ENCODE results near the gene CNTLN.
"Not testable (repeated sequence)": the region's sequence is repeated elsewhere in the genome, so short reads cannot be mapped to it uniquely, and the experiment has no call there.

Gene CNTLN

GRCh38 chr9:17171309-17172094, 36.7 kb downstream of the CNTLN start:
- DNase-seq (ENCODE audit: low read depth): no peak

- not testable (repeated sequence) for DNase-seq (ENCODE audit: low read depth)
These were observed 42.7 kb downstream of the CNTLN start for GRCh38 chr9:17177496-17177895.

- no peak for DNase-seq (ENCODE audit: low read depth)
These were observed 50.7 kb downstream of the CNTLN start for GRCh38 chr9:17185481-17186029.

GRCh38 chr9:17191082-17191481, 56.2 kb downstream of the CNTLN start:
- DNase-seq (ENCODE audit: low read depth): no peak

GRCh38 chr9:17204611-17205152, 69.8 kb downstream of the CNTLN start:
- DNase-seq (ENCODE audit: low read depth): no peak

- no peak for DNase-seq (ENCODE audit: low read depth)
These were observed 81.2 kb downstream of the CNTLN start for GRCh38 chr9:17216011-17216410.

- DNase-seq (ENCODE audit: low read depth): no peak
These were observed 81.8 kb downstream of the CNTLN start for GRCh38 chr9:17216646-17217045.

- no peak for DNase-seq (ENCODE audit: low read depth)
These were observed 82.4 kb downstream of the CNTLN start for GRCh38 chr9:17217272-17217671.

GRCh38 chr9:17219261-17219660, 84.4 kb downstream of the CNTLN start:
- no peak for DNase-seq (ENCODE audit: low read depth)

GRCh38 chr9:17222932-17223331, 88.1 kb downstream of the CNTLN start:
- DNase-seq (ENCODE audit: low read depth): no peak

- no peak for DNase-seq (ENCODE audit: low read depth)
These were observed 90.6 kb downstream of the CNTLN start for GRCh38 chr9:17225407-17225806.

- DNase-seq (ENCODE audit: low read depth): no peak
These were observed 95.2 kb downstream of the CNTLN start for GRCh38 chr9:17229945-17230560.

GRCh38 chr9:17230646-17231045, 95.8 kb downstream of the CNTLN start:
- no peak for DNase-seq (ENCODE audit: low read depth)

- no peak for DNase-seq (ENCODE audit: low read depth)
These were observed 101.3 kb downstream of the CNTLN start for GRCh38 chr9:17236147-17236546.

GRCh38 chr9:17246770-17247169, 111.9 kb downstream of the CNTLN start:
- no peak for DNase-seq (ENCODE audit: low read depth)

GRCh38 chr9:17251100-17251499, 116.3 kb downstream of the CNTLN start:
- no peak for DNase-seq (ENCODE audit: low read depth)

- not testable (repeated sequence) for DNase-seq (ENCODE audit: low read depth)
These were observed 133.8 kb downstream of the CNTLN start for GRCh38 chr9:17268531-17269188.

- no peak for DNase-seq (ENCODE audit: low read depth)
These were observed 135.0 kb downstream of the CNTLN start for GRCh38 chr9:17269799-17270198.

- DNase-seq (ENCODE audit: low read depth): no peak
These were observed 137.7 kb downstream of the CNTLN start for GRCh38 chr9:17272536-17272935.

GRCh38 chr9:17280350-17281012, 145.6 kb downstream of the CNTLN start:
- DNase-seq (ENCODE audit: low read depth): no peak

- DNase-seq (ENCODE audit: low read depth): not testable (repeated sequence)
These were observed 155.8 kb downstream of the CNTLN start for GRCh38 chr9:17290673-17291072.

- no peak for DNase-seq (ENCODE audit: low read depth)
These were observed 156.9 kb downstream of the CNTLN start for GRCh38 chr9:17291766-17292165.
